GM12875 (cell line): Measurements from ENCODE around the gene LIN7B.

Source experiments
- H3K4me3 ChIP-seq: one replicate; pipeline ENCODE4 v1.5.1; 2011; ENCODE audit warnings: low read depth, low read length, control low read depth
- TF ChIP-seq, protein P1 (sequence below): IDR thresholded peaks from 2 replicates; pipeline ENCODE4 v1.5.1; 2011; ENCODE audit warnings: low read depth, mild to moderate bottlenecking, control low read depth, inconsistent platforms, low read length, moderate library complexity, borderline replicate concordance; ENCODE audit not compliant: insufficient read depth

Gene LIN7B

DNA sequence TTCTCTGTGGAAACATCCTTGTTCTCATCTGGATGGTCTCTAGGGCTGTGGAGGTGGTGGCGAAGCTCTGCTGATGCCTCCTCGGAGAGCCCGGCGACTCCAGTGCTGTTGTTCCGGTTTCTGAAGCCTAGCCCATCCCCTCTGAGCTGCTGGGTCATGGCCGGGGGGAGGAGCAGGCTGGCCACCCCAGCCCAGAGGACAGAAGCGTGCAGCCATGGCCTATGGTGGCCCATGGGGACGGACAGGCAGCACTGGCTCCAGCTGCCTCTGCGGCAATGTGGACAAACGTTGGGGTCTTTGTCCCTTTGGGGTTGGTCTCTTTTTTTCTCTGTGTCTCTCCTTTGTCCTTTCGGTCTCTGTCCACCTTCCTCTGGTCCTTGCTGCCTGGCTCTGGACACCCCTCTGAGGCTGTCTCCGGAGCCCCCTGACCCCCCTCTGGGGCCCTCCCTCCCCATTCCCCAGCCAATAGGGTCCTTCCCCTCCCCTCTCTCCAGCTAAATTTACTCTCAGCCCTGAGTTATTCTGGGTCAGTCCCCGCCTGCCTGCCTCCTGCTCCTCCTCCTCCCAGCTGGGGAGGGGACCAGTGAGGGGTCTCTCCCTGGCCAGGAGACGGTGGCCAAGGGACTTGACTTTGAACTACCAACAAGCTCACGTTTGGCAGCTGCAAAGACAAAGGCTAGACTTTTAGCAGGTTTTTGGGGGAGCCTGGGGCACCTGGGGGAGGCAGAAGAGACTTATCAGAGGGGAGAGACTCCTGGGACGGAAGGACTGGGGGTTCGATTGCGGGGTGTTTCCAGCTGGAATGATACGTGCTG is 41.0 kb downstream of the LIN7B start, which contains the start of gene HRC:
TSS of gene HRC (minus strand) at position 392 of the 815 bp plus-strand sequence. CDS start at position 233, 159 bp downstream.
- H3K4me3 ChIP-seq, result no peak within 1 kb of the TSS
- TF ChIP-seq, protein P1, sequence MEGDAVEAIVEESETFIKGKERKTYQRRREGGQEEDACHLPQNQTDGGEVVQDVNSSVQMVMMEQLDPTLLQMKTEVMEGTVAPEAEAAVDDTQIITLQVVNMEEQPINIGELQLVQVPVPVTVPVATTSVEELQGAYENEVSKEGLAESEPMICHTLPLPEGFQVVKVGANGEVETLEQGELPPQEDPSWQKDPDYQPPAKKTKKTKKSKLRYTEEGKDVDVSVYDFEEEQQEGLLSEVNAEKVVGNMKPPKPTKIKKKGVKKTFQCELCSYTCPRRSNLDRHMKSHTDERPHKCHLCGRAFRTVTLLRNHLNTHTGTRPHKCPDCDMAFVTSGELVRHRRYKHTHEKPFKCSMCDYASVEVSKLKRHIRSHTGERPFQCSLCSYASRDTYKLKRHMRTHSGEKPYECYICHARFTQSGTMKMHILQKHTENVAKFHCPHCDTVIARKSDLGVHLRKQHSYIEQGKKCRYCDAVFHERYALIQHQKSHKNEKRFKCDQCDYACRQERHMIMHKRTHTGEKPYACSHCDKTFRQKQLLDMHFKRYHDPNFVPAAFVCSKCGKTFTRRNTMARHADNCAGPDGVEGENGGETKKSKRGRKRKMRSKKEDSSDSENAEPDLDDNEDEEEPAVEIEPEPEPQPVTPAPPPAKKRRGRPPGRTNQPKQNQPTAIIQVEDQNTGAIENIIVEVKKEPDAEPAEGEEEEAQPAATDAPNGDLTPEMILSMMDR, result no peak

DNA sequence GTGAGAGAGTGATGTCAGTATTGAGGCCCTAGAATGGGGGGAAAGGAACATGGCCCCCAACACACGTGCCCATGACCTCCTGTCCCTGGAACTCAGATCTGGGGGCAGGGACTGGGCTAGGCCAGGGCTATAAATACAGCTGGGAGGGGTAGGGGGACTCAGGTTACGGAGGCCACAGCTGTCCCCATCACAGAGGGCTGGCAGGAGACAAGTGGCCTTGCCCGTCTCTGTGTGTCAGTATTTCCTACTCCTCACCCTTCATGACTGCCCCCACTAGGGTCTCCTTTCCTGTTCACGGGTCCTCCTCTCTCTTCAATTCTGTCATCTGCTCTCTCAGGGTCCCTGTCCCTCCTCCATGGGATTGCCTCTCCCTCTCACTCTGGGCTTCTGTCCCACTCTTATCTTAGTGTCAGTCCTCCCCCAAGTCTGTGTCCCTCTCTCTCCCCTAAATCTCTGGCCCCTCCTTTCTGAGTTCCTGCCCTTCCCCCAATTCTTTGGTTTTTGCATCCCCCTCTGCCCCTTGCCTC is 41.7 kb downstream of the LIN7B start:
- TF ChIP-seq, protein P1, result no peak
- no peak overlapping the region for H3K4me3 ChIP-seq

DNA sequence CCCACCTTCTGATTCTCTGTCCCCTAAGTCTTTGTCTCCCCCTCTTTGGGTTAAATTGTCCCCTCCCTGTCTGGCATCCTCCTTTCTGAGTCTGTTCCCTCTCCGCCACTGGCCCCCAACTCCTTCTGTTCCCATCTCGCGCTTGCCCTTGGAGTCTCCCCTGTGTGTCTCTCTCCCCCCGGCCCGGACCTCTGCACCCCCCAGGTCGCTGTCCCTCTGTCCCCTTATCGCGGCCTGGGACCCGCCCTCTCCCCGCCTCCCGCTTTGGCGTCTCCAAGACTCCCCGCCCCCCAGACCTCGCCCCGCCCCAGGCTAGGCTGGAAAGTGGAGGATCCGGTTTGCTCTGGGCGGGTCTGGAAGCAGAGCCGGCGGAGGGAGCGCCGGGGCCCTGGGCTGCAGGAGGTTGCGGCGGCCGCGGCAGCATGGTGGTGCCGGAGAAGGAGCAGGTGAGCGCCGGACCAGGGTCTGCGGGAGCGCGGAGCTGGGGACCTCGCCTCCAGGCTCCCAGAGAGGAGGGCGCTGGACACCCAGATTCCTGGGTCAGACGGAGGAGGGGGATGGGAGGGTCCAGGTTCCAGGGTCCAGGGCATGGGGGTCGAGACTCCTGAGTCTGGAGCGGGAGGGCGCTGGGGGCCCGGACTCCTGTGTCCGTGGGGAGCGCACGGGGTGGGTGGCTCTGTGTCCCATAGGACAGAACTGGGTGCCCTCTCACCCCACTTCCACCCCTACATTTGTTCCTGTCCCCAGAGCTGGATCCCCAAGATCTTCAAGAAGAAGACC is 43.5 kb downstream of the LIN7B start, which contains the start of gene TRPM4:
TSS of gene TRPM4 (plus strand) at position 348 of the 780 bp plus-strand sequence. CDS start at position 423, 75 bp downstream.
- no peak within 1 kb of the TSS for H3K4me3 ChIP-seq
- TF ChIP-seq, protein P1, result no peak

DNA sequence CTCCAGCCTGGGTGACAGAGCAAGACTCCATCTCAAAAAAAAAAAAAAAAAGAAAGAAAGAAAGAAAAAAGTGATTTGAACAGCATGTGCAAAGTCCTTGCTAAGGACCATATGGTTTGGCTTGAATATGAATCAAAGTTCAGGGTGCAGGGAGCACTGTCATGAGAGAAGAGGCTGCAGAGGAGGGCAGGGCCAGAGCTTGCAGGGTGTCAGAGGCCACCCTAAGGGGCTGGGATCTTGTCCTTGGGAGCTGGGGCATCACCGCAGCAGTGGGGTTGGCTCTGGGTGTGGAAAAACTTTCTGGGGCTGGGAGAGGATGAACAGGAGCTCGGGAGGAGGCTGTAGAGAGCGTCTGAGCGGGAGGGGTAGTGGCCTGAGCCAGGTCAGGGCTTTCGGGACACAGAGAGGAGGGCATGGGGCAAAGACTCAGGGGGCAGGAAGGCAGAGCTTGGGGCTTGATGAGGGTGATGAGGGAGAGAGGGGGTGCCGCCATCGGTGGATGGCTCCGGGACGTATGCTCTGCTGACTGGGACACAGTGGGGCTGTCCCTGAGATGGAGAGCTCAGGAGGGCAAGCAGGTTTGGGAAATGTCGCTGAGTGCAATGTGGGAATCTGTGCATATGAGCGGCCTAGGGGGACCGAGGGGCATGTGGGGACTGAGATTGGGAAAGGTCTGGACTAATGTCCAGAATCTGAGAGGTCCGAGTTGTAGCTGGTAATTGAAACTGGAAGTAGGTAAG is 46.5 kb downstream of the LIN7B start:
- H3K4me3 ChIP-seq, result no peak overlapping the region
- TF ChIP-seq, protein P1, result no peak

DNA sequence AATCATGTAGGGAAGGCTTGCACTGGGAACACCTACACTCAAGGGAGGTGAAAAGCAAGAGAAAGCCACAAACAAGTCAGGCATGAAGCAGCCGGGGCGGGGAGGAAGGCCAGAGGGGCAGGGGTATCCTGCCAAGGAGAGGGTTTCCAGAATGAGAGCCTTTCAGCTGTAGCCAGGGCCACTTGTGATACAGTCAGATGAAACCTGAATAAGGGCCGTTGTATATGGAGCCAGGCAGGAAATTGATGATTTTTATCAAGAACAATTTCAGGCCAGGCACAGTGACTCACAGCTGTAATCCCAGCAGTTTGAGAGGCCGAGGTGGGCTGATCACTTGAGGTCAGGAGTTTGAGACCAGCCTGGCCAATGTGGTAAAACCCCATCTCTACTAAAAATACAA is 47.8 kb downstream of the LIN7B start:
- no peak overlapping the region for H3K4me3 ChIP-seq

DNA sequence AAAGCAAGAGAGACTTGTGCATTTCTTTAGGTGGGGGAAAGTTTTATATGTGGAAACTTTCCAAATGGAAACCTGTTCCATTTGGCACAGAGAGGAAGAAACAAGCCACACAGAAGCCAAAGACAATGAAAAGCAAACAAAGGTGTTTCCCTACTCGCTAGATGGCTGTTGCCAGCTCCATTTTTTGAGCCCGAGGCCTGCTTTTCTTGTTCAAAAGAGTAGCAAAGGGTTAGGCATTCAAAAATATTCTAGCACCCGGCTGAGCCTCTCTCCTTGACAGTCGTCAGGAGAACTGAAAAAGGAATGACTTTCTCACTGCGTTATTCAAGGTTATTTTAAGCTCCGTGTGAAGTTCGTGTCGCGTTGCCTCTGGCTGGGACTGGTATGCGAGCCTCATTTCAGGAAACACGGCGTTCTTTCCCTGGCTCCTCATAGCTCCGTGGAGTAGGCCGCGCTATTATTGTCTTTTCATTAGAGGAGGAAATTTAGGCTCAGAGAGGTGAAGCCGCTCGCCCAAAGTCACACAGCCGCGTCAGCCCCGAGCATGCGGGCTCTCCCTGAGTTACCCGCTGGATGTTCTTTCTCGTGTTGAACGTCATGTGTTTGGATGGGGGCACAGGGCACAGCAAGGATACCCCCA is 51.1 kb downstream of the LIN7B start:
- TF ChIP-seq, protein P1, result no peak
- H3K4me3 ChIP-seq, result no peak overlapping the region

More for the DNA sequence above, 47.8 kb downstream of the LIN7B start:
- TF ChIP-seq, protein P1, result no peak
